A673 (cell line): ENCODE measurements around the gene OR8K3.

Experiments
- EZH2 ChIP-seq: fragments of 200-600 bp; sonication (generic); IDR thresholded peaks from 2 replicates; pipeline ENCODE4 v1.6.1; 2017; ENCODE audit warnings: borderline replicate concordance, low read depth, mild to moderate bottlenecking, mixed read lengths, antibody characterized with exemption, low read length; ENCODE audit not compliant: poor library complexity, severe bottlenecking
- TF ChIP-seq, protein P1 (sequence below): fragments of 300-800, 200-600 bp; sonication (generic); conservative IDR thresholded peaks from 2 replicates; pipeline ENCODE4 v1.5.1; 2017; ENCODE audit warnings: low read depth, mild to moderate bottlenecking, antibody characterized with exemption, low read length, moderate library complexity, mixed read lengths

DNA sequence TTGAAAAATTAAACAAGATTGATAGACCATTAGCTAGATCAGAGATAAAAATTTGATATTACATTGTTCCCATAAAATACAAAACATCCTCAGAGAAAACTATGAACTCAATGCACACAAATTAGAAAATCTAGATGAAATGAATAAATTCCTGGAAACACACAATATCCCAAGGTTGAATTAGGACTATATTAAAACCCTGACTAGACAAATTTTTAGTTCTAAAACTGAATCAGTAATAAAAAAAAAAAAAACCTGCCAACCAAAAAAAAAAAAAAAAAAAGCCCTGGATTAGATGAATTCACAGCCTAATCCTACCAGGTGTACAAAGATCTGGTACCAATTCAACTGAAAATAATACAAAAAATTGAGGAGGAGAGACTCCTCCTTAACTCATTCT, 25.3 kb downstream of the OR8K3 start:
- TF ChIP-seq, protein P1, sequence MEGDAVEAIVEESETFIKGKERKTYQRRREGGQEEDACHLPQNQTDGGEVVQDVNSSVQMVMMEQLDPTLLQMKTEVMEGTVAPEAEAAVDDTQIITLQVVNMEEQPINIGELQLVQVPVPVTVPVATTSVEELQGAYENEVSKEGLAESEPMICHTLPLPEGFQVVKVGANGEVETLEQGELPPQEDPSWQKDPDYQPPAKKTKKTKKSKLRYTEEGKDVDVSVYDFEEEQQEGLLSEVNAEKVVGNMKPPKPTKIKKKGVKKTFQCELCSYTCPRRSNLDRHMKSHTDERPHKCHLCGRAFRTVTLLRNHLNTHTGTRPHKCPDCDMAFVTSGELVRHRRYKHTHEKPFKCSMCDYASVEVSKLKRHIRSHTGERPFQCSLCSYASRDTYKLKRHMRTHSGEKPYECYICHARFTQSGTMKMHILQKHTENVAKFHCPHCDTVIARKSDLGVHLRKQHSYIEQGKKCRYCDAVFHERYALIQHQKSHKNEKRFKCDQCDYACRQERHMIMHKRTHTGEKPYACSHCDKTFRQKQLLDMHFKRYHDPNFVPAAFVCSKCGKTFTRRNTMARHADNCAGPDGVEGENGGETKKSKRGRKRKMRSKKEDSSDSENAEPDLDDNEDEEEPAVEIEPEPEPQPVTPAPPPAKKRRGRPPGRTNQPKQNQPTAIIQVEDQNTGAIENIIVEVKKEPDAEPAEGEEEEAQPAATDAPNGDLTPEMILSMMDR, result no peak
- no peak for TF ChIP-seq EZH2
